GM19351 (cell line): ENCODE data around the gene ALG12.

Experiments used
- ATAC-seq: cut with Tn5 transposase; IDR thresholded peaks from one replicate; pipeline ENCODE4 v1.9.1; 2021; ENCODE audit warnings: mild to moderate bottlenecking, moderate library complexity; ENCODE audit not compliant: unreplicated experiment

Gene ALG12

GRCh38 chr22:49892226-49892899 is 25.9 kb downstream of the ALG12 start:
- no peak for ATAC-seq

- ATAC-seq, result no peak
Observed at GRCh38 chr22:49889071-49889470, 29.2 kb downstream of the ALG12 start.

DNA sequence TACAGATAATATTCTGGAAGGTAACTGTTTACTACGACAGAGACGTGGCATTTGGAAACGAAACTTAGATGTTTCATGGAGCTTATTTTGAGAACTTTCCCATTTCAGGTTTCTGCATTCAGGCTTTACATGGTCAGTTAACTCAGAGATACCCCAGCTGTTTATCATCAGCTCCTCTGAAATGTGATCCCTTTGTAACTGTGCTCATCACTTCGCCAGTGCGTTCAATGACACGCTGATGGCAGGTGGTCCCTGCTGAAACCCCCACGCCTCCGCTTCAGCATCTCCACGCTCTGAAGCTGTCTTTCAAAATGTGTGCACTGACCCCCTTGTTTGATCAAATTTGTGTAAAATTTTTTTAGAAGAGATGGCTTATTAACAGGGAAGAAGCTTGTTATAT is 30.5 kb downstream of the ALG12 start:
- ATAC-seq, result no peak

- no peak for ATAC-seq
Observed at GRCh38 chr22:49887064-49887451, 31.2 kb downstream of the ALG12 start.

DNA sequence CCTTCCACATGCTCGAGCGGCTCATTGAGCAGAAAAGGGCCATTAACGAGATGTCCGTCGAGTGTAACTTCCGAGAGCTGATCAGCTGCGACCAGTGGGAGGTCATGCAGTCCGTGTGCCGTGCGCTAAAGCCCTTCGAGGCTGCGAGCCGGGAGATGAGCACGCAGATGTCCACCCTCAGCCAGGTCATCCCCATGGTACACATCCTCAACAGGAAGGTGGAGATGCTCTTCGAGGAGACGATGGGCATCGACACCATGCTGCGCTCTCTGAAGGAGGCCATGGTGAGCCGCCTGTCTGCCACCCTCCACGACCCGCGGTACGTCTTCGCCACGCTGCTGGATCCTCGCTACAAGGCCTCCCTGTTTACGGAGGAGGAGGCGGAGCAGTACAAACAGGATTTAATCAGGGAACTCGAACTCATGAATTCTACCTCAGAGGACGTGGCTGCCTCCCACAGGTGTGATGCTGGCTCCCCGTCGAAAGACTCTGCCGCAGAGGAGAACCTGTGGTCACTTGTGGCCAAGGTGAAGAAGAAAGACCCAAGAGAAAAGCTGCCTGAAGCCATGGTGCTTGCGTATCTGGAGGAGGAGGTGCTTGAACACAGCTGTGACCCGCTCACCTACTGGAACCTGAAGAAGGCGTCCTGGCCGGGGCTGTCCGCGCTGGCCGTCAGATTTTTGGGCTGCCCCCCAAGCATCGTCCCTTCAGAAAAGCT is 31.7 kb downstream of the ALG12 start:
- ATAC-seq, result no peak

DNA sequence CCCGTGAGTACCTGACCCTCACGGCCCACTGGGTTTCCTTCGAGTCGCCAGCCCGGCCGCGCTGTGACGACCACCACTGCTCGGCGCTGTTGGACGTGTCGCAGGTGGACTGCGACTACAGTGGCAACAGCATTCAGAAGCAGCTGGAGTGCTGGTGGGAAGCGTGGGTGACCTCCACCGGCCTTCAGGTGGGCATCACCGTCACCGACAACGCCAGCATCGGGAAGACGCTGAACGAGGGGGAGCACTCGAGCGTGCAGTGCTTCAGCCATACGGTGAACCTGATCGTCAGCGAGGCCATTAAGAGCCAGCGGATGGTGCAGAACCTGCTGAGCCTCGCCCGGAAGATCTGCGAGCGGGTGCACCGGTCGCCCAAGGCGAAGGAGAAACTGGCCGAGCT is 32.4 kb downstream of the ALG12 start:
- no peak for ATAC-seq

DNA sequence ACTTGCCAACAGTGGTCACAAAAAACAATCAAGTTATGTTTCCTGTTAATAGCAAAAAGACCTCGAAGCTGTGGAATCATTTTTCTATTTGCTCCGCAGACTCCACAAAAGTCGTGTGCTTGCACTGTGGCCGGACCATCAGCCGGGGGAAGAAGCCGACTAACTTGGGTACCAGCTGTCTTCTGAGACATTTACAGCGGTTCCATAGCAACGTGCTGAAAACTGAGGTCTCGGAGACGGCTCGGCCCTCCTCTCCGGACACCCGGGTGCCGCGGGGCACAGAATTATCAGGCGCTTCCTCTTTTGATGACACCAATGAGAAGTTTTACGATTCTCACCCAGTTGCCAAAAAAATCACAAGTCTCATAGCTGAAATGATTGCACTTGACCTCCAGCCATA is 33.0 kb downstream of the ALG12 start:
- no peak for ATAC-seq

DNA sequence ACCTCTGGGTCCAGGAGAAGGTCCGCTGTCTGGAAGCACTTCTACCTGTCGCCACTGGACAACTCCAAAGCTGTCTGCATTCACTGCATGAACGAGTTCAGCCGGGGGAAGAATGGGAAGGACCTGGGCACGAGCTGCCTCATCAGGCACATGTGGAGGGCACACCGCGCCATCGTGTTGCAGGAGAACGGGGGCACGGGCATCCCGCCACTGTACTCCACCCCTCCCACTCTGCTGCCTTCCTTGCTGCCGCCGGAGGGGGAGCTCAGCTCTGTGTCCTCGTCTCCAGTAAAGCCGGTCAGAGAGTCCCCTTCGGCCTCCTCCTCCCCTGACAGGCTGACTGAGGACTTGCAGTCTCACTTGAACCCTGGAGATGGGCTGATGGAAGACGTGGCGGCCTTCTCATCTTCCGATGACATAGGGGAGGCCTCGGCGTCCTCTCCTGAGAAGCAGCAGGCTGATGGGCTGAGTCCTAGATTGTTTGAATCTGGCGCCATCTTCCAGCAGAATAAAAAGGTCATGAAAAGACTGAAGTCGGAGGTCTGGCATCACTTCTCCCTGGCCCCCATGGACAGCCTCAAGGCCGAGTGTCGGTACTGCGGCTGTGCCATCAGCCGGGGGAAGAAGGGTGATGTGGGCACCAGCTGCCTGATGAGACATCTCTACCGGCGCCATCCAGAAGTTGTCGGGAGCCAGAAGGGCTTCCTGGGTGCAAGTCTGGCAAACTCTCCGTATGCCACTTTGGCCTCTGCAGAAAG is 33.6 kb downstream of the ALG12 start:
- no peak for ATAC-seq

- ATAC-seq, result no peak
Observed at GRCh38 chr22:49884075-49884474, 34.2 kb downstream of the ALG12 start.

DNA sequence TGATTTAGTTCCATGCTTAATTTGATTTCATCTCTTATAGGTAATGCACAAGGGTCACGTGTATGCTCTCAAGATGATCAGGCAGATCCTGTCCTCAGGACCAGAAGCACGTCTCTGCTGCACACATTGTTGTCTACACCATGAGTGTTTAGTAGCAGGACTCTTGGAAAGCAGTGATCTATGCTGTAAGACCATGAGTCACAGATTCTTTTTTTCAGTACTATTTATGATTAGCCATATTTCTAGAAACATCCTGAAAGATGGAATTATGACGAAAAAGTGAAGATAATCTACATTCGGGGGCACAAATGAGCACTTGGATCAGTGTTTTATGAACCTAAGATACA is 35.0 kb downstream of the ALG12 start:
- no peak for ATAC-seq

DNA sequence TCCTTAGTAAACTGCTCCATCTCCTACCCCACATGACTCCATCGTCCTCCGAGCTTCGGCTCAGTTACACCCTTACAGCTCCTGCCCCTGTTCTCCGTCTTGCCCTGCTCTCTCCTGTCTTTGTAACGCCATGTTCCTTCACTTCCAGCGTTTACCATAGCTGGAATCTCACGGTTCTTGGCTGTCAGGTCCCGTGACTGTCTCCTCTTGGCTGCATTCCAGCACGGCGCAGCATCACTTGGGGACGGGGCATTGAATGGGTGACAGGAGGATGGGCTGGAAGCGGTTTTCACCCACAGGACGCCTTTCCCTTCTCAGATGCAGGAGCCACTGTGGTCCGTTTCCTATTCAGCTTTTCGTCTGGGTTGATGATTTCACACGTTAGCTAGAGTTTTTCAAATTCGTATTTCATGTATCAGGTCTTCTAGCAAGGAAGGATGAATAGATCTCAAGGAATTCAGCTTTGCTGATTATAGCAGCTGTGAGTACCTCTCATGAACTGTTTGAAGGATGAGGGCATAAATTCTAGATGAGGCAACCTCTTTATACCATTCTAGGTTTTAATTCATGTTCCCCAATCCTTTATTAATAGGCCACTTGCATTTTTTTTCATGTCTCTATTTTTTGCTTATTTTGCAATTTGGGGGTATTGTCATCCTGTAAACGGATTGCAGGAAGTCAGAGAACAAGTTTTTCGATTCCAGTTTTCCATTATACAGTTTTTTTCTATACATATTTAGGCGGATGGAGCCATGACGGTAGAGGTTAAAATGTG is 35.5 kb downstream of the ALG12 start:
- ATAC-seq, result no peak

GRCh38 chr22:49881856-49882255 is 36.4 kb downstream of the ALG12 start:
- no peak for ATAC-seq

- ATAC-seq, result no peak
Observed at GRCh38 chr22:49880281-49880680, 38.0 kb downstream of the ALG12 start.

DNA sequence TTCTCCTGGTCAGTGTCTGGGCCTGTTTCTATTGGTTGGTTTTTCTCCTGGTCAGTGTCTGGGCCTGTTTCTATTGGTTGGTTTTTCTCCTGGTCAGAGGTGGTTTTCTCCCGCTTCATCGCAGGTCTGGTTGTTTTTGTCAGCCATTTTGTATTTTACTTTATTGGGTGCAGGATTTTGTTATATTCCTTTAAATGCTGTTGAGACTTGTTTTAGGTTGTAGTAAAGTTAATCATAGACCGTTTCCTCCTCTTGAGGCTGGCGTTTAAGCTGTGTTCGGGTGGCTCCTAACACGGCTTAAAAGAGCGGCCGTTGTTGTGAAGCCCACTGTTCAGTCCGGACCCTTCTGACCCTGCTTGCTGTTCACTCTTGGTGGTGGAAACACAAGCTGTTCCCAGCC is 38.4 kb downstream of the ALG12 start:
- ATAC-seq, result no peak

- ATAC-seq, result no peak
Observed at GRCh38 chr22:49878206-49878605, 40.0 kb downstream of the ALG12 start.

DNA sequence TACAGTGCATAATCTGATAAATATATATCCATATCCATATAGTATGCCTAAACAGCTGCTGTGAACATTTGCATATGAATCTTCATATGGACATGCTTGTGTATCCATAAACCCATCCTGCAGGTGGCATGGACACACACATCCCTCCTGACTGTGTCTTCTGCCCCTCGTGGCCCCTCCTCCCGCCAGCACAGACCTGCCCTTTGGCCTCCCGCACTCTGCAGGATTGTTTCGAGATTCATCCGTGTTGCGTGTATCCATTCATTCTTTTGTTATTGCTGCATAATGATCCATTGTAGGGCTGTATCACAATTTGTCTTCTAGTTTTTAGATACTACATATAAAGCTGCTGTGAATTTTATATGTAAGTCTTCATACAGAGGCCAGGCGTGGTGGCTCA is 40.6 kb downstream of the ALG12 start:
- no peak for ATAC-seq

GRCh38 chr22:49873228-49873940 is 44.9 kb downstream of the ALG12 start:
- no peak for ATAC-seq

DNA sequence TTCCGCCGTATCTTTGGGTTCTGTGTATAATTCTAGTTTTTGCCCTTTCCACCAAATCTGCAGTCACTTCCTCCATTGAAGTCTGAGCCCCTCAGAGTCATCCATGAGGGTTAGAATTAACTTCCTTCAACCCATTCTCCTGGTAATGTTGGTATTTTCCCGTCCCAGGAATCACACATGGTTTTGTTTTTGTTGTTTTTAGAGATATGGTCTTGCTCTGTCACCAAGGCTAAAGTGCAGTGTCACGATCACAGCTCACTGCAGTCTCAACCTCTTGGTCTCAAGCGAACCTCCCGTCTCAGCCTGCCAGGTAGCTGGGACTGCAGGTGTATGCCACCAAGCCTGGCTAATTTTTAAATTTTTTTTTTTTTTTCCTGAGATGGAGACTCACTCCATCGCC is 45.9 kb downstream of the ALG12 start:
- no peak for ATAC-seq

GRCh38 chr22:49871482-49871881 is 46.8 kb downstream of the ALG12 start:
- ATAC-seq, result no peak

DNA sequence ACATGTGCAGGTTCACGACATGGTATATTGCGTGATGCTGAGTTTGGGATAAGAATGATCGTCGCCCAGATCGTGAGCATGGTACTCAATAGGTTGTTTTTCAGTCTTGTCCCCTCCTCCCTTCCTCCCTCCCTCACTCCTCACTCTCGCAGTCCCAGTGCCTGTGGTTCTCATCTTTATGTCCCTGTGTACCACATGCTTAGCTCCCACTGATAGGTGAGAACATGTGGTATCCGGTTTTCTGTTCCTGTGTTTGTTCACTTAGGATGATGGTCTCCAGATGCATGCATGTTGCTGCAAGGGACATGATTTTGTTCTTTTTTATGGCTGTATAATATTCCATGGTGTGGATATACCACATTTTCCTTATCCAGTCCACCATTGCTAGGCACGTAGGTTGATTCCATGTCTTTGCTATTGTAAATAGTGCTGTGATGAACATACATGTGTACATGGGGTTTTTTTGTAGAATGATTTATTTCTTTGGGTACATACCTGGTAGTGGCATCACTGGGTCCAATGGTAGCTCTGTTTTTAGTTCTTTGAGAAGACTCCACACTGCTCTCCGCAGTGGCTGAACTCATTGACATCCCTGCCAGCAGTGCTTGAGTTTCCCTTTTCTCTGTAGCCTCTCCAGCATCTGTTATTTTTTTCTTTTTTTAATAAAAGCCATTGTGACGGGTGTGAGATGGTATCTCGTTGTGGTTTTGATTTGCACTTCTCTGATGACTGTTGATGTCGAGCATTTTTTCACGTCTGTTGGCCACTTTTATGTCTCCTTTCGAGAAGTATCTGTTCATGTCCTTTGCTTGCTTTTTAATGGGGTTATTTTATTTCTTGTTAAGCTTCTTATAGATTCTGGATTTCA is 48.2 kb downstream of the ALG12 start:
- no peak for ATAC-seq
